ENCODE data around the gene KDM4B. TPM values are rescaled to one million over a fixed set of nuclear protein-coding genes. Genes with fewer than 3 reads are reported as not detected.

Gene KDM4B
- total RNA-seq, 1 experiment from 2014 or later: 29.2 TPM

DNA sequence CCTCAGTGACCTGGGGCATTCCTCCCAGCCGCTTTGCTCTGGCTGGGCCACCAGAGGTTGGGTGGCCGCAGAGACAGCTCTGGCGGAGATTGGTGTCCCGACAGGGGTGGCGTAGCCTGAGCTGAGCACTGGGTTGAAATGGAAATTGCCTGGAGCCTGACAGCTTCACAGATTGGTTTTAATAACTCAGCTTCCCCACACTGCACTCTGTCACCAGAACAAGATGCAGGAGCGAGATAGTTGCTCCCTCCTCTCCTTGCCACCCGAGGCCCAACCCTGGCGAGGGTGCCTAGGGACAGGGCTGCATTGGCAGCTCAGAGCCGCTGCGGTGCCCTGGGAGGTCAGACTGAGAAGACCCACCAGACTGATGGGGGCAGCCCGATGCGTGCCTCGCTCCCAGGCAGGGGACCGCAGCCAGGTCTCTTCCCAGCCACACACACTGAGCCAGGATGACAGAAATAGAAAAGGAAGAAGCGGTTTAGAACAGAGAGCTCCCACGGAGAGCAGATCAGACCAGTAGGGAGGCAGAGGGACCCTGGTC lies 84.1 kb downstream of the KDM4B start:
- in situ Hi-C loops (cut with HindIII; ENCODE audit: low pct_unique_long_range_greater_than_20kb, low sequenced_read_pairs): no loop called here

DNA sequence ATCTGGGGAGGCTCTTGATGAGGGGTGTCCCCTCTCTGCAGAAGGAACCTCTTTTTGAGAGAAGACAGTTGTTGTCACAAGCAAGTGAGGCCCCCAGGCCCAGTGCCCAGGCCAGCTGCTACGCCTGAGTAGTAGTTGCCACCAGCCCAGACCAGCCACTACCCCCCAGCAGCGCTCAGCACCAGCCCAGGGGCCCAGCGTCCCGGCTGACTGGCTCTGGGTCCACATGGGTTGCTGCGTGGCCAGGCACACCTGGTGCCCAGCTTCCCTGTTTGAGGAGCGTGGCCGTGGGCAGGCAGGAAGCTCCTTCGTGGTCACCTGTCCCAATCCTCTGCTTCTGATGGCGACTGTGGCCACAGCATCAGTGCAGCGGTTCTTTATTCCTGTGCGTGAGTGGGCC lies 84.7 kb downstream of the KDM4B start:
- DNase-seq (ENCODE audit: low read depth): no peak
- in situ Hi-C loops (cut with HindIII; ENCODE audit: low pct_unique_long_range_greater_than_20kb, low sequenced_read_pairs): no loop called here

More for the DNA sequence above, 84.1 kb downstream of the KDM4B start:
- no peak for DNase-seq (ENCODE audit: low read depth)

DNA sequence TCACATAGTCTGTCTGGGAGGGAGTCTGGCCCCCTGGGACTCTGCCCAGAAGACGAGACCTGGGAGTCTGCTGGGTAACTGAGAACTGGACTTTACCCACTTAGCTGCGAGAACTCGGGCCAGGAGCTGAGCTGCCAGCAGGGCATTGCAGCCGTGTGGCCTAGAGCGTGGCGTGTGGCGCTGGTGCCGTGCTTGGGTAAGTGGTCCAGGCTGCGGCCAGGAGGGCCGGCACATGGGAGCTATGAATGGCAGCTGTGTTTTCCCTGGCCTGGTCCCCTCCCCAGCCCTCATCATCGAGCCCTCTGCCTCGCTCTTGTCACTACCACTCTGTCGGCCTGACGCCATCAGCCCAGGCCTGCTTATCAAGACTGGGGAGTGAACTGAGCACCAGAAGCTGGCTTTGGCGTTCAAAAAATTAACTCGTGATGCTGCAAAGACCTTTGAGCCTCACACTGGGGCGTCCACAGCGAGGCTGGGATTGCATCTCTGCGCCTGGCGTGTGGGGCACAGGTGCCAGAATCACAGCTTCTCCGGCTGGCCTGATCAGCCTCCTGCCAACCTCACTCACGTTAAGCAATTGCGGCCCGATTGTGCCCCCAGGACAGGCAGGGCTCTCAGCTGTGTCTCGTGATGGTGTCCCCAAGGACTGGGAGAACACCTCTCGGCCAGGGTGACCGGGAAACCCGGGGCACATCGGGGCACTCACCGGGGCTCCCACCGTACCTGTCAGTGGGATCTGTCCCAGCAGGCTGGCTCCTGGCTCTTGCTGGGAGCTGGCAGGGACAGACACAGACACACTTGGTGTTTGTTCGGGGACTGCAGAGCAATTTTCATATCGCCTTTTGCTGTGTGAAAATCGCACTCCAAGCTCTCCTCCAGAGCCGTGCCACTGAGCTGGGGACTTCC lies 85.9 kb downstream of the KDM4B start:
- no peak for DNase-seq (ENCODE audit: low read depth)
- in situ Hi-C loops (cut with HindIII; ENCODE audit: low pct_unique_long_range_greater_than_20kb, low sequenced_read_pairs): no loop called here

GRCh38 chr19:5055457-5055776 lies 86.5 kb downstream of the KDM4B start:
- in situ Hi-C loops (cut with HindIII; ENCODE audit: low pct_unique_long_range_greater_than_20kb, low sequenced_read_pairs): no loop called here
- DNase-seq (ENCODE audit: low read depth): no peak

DNA sequence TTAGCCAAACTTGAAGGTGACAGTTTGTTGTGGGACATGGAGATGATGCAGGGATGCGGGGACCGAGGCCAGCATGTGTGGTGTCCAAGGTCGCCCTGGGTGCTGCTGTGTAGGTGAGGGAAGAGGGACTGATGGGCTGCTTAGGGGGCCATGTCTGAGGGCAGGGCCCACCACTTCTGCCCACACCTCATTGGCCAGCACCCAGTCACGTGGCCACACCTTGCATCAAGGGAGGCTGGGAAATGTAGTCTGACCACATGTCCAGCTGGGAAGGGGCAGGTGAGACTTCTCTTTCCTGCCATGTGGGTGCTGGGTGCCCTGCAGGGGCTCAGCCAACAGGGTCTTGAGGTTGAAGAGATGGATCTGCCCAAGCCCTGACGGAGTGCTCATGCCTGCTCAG lies 88.9 kb downstream of the KDM4B start:
- DNase-seq (ENCODE audit: low read depth): no peak
- in situ Hi-C loops (cut with HindIII; ENCODE audit: low pct_unique_long_range_greater_than_20kb, low sequenced_read_pairs): no loop called here

- DNase-seq (ENCODE audit: low read depth): no peak
- in situ Hi-C loops (cut with HindIII; ENCODE audit: low pct_unique_long_range_greater_than_20kb, low sequenced_read_pairs): no loop called here
Measured at GRCh38 chr19:5058521-5059212, 89.8 kb downstream of the KDM4B start.

DNA sequence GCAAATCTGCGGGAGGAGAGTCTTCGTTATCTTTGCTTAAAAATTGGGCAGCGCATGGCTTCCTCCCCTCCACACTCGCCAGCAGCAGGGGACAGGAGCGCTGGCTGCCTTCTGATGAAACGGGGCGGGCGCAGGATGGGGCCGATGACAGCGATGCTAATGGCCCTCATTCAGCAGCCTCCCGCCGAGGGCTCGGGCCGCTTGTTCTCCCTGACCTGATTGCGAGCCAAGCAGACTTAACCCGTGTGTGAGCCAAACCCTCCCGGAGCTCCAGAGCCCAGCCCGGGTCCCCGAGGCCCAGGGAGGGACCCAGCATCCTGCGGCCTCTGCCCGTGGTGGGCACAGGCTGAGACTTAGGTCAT lies 90.3 kb downstream of the KDM4B start:
- DNase-seq (ENCODE audit: low read depth): no peak
- in situ Hi-C loops (cut with HindIII; ENCODE audit: low pct_unique_long_range_greater_than_20kb, low sequenced_read_pairs): no loop called here

DNA sequence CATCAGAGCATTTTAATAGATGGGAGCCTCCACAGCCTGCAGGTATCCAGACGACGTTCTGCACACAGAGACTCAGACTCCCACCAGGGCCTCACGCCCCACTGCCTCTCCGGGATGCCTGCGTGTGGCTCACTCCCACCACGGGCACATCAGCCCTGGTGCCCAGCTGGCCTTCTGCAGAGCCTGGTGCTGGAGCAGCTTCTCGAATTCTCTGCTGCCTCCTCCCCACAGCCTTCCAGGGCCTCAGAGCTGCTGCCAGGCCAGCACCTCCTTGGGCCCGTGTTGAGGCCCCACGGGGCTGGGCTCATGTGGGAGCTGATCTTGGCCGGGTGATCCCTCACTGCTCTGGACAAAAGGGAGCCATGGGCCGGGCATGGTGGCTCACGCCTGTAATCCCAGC lies 90.9 kb downstream of the KDM4B start:
- DNase-seq (ENCODE audit: low read depth): no peak
- in situ Hi-C loops (cut with HindIII; ENCODE audit: low pct_unique_long_range_greater_than_20kb, low sequenced_read_pairs): no loop called here

- in situ Hi-C loops (cut with HindIII; ENCODE audit: low pct_unique_long_range_greater_than_20kb, low sequenced_read_pairs): no loop called here
- DNase-seq (ENCODE audit: low read depth): no peak
Measured at GRCh38 chr19:5062195-5062594, 93.3 kb downstream of the KDM4B start.

- no peak for DNase-seq (ENCODE audit: low read depth)
- in situ Hi-C loops (cut with HindIII; ENCODE audit: low pct_unique_long_range_greater_than_20kb, low sequenced_read_pairs): no loop called here
Measured at GRCh38 chr19:5062799-5063198, 93.9 kb downstream of the KDM4B start.

GRCh38 chr19:5063873-5064645 lies 95.1 kb downstream of the KDM4B start:
- in situ Hi-C loops (cut with HindIII; ENCODE audit: low pct_unique_long_range_greater_than_20kb, low sequenced_read_pairs): no loop called here
- DNase-seq (ENCODE audit: low read depth): no peak

GRCh38 chr19:5064896-5065295 lies 96.0 kb downstream of the KDM4B start:
- no peak for DNase-seq (ENCODE audit: low read depth)
- in situ Hi-C loops (cut with HindIII; ENCODE audit: low pct_unique_long_range_greater_than_20kb, low sequenced_read_pairs): no loop called here

DNA sequence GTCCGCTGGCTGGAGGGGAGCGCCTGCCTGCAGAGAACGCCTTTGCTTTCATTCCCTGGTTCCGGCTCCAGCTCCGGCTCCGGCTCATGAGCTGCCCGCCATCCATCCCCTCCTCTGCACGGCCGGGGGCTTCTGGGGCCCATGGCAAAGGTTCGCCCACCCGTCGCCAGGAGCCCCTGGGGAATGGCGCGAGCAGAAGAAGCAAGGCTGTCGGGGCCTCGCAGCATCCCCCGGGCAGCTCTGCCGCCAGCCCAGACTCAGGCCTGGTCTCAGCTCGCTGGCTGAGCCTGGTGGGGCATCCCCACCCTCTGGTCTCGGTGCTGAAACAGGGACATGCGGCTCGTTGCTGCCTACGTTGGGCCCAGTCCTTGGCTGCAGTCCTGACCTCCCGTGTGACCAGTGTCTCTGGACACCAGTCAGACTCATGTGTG lies 96.8 kb downstream of the KDM4B start:
- in situ Hi-C loops (cut with HindIII; ENCODE audit: low pct_unique_long_range_greater_than_20kb, low sequenced_read_pairs): no loop called here

GRCh38 chr19:5066768-5067167 lies 97.9 kb downstream of the KDM4B start:
- DNase-seq (ENCODE audit: low read depth): no peak
- in situ Hi-C loops (cut with HindIII; ENCODE audit: low pct_unique_long_range_greater_than_20kb, low sequenced_read_pairs): no loop called here

More for the DNA sequence above, 96.8 kb downstream of the KDM4B start:
- no peak for DNase-seq (ENCODE audit: low read depth)

- no peak for DNase-seq (ENCODE audit: low read depth)
- in situ Hi-C loops (cut with HindIII; ENCODE audit: low pct_unique_long_range_greater_than_20kb, low sequenced_read_pairs): no loop called here
Measured at GRCh38 chr19:5067678-5068077, 98.8 kb downstream of the KDM4B start.

DNA sequence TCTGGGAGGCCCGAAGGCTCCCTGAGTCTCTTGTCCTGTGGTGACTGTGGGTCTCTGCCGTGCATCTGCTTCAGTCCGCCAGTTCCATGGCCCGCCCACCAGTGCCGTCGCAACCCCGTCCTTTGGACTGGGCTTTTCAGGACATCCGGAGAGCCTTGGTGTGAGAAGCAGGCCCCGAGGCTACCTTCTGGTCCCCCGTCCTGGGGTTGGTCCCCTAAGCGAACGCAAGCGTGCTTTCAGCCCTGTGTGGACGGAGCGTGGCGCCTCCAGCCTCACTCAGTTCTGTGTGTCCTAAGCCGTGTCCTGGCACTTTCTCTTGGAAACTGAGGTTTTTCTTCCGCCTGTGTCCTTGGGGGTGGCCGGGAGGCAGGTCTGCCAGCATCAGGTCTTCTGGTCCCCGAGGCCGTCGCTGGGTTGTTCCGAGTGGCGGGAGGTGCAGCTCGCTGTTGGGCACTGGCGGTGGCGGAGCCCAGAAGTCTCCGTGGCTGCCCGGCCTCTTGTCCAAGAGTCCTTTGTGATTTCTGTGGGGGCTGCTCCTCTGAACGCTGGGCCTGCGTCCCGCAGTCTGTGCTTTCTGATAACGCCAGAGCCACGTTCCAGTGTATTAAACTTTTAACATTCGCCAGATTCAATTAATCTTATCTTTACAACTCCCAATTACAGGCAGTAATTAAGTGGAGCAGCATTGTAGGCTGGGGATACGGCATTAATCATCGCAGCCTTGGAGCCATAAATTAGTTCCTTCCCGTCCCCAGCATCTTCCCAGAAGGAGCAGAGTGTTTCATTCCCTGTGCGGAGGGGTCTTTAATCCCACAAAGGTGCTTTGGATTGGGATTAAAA lies 99.5 kb downstream of the KDM4B start:
- DNase-seq (ENCODE audit: low read depth): no peak
- in situ Hi-C loops (cut with HindIII; ENCODE audit: low pct_unique_long_range_greater_than_20kb, low sequenced_read_pairs): no loop called here

GRCh38 chr19:5070331-5070730 lies 101.4 kb downstream of the KDM4B start:
- in situ Hi-C loops (cut with HindIII; ENCODE audit: low pct_unique_long_range_greater_than_20kb, low sequenced_read_pairs): no loop called here
- no peak for DNase-seq (ENCODE audit: low read depth)

GRCh38 chr19:5070930-5071329 lies 102.0 kb downstream of the KDM4B start:
- DNase-seq (ENCODE audit: low read depth): no peak
- in situ Hi-C loops (cut with HindIII; ENCODE audit: low pct_unique_long_range_greater_than_20kb, low sequenced_read_pairs): no loop called here

All from Caki2 (cell line).